HG02884 (cell line): ENCODE results near the gene PATL2.
"Not testable (repeated sequence)": the region's sequence is repeated elsewhere in the genome, so short reads cannot be mapped to it uniquely, and the experiment has no call there.

ENCODE experiments used
- ATAC-seq: cut with Tn5 transposase; IDR thresholded peaks from one replicate; pipeline ENCODE4 v1.9.1; 2021; ENCODE audit warnings: mild to moderate bottlenecking, moderate library complexity; ENCODE audit not compliant: unreplicated experiment

The PATL2 gene

DNA sequence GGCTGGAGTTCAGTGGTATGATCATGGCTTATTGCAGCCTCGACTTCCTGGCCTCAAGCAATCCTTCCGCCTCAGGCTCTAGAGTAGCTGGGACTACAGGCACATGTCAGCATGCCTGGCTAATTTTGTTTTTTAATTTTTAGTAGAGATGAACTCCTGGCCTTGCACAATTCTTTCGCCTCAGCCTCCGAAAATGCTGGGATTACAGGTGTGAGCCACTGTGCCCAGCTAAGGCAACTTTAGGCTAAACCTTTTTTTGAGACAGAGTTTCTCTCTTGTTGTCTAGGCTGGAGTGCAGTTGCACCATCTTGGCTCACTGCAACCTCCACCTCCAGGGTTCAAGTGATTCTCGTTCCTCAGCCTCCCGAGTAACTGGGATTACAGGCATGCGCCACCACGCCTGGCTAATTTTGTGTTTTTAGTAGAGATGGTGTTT lies 8.9 kb upstream of the PATL2 start:
- ATAC-seq = peak; percentile 9

DNA sequence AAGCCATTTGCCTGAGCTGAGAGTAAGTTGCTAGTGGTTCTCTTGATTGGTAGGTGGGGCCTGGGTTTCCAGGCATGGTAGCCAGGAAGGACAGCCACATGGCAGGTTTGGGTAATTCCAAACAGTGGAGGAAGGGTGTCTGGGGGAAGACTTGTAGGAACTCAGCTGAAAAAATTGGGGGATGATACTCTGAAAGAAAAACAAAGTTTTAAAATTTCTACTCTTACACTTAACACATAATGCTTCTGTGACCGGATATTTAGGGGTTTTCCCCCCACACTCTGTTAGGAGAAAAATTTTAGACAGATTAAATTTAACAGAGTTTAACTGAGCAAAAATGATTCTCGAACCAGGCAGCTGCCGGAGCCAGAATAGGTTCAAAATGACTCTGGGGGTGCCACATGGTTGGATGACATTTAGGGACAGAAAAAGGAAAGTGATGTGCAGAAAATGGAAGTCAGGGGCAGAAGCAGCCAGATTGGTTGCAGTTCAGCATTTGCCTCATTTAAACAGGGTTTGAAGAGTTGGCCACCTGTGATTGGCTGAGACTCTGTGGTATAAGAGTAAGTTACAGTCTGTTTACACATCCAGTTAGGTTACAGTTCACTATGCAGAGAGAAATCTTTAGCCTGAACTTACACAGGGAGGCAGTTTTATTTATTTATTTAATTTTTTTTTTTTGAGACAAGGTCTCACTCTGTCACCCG lies 8.3 kb upstream of the PATL2 start:
- peak; percentile 45 for ATAC-seq

DNA sequence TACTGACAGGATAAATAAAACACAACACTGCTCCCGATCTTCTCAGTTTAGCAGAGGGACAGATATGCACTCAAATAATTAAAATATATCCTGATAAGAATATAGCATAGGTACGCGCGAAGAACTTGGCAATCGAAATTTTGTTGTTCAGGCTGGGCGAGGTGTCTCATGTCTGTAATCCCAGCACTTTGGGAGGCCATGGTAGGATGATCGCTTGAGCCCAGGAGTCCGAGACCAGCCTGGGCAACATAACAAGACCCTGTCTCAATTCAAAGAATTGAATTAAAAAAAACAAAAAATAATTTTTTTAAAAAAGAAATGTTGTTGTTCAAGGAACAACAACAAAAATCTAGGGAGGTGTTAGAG lies 7.8 kb upstream of the PATL2 start:
- no peak for ATAC-seq

DNA sequence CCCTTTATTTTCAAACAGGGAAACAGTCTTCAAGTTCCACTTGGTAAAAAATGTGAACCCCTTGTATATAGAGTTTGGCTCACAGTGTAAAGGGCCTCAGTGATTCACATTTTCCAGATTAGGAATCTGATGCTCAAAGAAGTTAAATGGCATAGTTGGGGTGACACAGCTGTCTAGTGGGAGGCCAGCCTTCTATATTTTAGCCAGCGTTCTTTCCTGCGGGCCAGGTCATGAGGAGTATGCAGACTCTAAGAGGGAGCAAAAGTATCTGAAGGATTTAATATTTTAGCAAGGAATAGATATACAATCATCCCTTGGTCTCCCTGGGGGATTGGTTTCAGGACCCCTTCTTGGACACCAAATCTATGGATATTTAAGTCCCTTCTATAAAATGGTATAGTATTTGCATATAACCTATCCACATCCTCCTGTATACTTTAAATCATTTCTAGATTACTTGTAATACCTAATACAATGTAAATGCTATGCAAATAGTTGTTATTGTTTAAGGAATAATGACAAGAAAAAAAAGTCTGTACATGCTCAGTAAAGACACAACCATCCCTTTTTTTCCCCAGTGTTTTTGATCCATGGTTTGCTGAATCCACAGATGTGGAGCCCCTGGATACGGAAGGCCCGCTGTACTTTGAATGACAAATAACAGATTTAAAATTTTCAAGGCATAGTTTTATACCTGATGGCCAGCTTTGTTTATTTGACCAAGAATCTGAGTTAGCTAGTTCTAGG lies 7.2 kb upstream of the PATL2 start:
- ATAC-seq = no peak

DNA sequence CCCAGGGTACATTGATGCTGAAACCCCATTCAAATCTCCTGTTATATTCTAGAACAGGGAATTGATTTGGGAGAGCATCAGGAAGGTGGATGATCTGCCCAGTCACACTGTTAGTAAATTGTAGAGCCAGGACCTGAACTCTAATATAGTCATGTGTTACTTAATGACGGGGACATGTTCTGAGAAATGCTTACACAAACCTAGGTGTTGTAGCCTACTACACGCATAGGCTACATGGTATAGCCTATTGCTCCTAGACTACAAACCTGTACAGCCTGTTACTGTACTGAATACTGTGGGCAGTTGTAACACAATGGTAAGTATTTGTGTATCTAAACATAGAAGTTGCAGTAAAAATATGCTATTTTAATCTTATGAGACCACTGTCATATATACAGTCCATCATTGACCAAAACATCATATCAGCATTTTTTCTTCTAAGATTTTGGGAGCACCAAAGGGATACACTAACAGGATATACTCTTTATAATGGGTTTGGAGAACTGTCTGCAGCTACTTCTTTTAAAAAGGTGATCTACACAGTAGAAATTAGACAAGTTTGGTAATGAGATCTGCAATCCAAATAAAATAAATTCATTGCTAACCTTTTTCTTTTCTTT lies 6.0 kb upstream of the PATL2 start:
- no peak for ATAC-seq

DNA sequence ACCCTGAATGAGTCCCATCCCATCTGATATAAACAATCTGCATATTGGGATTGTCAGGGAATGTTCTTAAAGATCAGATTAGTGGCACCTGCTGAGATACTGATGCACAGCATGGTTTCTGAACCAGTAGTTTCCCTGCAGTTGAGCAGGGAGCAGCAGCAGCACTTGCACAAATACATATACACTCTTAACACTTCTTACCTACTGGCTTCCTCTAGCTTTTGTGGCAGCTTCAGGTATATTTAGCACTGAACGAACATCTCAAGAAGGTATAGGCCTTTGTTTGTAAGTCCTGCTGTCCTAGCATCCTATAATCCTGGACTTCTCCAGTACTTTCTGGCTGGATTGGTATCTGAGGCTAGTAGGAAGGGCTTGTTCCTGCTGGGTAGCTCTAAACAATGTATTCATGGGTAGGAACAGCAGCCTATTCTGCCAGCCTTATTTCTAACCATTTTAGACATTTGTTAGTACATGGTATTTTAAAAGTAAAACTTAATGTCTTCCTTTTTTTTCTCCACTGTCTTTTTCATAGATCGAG lies 4.7 kb upstream of the PATL2 start:
- no peak for ATAC-seq

DNA sequence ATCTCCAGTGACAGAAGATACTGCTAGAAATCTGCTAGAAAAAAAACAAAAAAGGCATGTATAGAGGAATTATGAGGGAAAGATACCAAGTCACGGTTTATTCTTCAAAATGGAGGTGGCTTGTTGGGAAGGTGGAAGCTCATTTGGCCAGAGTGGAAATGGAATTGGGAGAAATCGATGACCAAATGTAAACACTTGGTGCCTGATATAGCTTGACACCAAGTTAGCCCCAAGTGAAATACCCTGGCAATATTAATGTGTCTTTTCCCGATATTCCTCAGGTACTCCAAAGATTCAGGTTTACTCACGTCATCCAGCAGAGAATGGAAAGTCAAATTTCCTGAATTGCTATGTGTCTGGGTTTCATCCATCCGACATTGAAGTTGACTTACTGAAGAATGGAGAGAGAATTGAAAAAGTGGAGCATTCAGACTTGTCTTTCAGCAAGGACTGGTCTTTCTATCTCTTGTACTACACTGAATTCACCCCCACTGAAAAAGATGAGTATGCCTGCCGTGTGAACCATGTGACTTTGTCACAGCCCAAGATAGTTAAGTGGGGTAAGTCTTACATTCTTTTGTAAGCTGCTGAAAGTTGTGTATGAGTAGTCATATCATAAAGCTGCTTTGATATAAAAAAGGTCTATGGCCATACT lies 4.1 kb upstream of the PATL2 start:
- no peak for ATAC-seq

DNA sequence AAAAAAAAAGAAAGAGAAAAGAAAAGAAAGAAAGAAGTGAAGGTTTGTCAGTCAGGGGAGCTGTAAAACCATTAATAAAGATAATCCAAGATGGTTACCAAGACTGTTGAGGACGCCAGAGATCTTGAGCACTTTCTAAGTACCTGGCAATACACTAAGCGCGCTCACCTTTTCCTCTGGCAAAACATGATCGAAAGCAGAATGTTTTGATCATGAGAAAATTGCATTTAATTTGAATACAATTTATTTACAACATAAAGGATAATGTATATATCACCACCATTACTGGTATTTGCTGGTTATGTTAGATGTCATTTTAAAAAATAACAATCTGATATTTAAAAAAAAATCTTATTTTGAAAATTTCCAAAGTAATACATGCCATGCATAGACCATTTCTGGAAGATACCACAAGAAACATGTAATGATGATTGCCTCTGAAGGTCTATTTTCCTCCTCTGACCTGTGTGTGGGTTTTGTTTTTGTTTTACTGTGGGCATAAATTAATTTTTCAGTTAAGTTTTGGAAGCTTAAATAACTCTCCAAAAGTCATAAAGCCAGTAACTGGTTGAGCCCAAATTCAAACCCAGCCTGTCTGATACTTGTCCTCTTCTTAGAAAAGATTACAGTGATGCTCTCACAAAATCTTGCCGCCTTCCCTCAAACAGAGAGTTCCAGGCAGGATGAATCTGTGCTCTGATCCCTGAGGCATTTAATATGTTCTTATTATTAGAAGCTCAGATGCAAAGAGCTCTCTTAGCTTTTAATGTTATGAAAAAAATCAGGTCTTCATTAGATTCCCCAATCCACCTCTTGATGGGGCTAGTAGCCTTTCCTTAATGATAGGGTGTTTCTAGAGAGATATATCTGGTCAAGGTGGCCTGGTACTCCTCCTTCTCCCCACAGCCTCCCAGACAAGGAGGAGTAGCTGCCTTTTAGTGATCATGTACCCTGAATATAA lies 2.2 kb upstream of the PATL2 start:
- no peak for ATAC-seq

DNA sequence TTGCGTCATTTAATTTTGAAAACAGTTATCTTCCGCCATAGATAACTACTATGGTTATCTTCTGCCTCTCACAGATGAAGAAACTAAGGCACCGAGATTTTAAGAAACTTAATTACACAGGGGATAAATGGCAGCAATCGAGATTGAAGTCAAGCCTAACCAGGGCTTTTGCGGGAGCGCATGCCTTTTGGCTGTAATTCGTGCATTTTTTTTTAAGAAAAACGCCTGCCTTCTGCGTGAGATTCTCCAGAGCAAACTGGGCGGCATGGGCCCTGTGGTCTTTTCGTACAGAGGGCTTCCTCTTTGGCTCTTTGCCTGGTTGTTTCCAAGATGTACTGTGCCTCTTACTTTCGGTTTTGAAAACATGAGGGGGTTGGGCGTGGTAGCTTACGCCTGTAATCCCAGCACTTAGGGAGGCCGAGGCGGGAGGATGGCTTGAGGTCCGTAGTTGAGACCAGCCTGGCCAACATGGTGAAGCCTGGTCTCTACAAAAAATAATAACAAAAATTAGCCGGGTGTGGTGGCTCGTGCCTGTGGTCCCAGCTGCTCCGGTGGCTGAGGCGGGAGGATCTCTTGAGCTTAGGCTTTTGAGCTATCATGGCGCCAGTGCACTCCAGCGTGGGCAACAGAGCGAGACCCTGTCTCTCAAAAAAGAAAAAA lies 1.4 kb upstream of the PATL2 start:
- ATAC-seq = no peak

DNA sequence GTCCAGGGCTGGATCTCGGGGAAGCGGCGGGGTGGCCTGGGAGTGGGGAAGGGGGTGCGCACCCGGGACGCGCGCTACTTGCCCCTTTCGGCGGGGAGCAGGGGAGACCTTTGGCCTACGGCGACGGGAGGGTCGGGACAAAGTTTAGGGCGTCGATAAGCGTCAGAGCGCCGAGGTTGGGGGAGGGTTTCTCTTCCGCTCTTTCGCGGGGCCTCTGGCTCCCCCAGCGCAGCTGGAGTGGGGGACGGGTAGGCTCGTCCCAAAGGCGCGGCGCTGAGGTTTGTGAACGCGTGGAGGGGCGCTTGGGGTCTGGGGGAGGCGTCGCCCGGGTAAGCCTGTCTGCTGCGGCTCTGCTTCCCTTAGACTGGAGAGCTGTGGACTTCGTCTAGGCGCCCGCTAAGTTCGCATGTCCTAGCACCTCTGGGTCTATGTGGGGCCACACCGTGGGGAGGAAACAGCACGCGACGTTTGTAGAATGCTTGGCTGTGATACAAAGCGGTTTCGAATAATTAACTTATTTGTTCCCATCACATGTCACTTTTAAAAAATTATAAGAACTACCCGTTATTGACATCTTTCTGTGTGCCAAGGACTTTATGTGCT lies 721 bp upstream of the PATL2 start:
- ATAC-seq = no peak

DNA sequence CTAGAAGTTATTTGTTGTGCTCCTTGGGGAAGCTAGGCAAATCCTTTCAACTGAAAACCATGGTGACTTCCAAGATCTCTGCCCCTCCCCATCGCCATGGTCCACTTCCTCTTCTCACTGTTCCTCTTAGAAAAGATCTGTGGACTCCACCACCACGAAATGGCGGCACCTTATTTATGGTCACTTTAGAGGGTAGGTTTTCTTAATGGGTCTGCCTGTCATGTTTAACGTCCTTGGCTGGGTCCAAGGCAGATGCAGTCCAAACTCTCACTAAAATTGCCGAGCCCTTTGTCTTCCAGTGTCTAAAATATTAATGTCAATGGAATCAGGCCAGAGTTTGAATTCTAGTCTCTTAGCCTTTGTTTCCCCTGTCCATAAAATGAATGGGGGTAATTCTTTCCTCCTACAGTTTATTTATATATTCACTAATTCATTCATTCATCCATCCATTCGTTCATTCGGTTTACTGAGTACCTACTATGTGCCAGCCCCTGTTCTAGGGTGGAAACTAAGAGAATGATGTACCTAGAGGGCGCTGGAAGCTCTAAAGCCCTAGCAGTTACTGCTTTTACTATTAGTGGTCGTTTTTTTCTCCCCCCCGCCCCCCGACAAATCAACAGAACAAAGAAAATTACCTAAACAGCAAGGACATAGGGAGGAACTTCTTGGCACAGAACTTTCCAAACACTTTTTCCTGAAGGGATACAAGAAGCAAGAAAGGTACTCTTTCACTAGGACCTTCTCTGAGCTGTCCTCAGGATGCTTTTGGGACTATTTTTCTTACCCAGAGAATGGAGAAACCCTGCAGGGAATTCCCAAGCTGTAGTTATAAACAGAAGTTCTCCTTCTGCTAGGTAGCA lies 657 bp downstream of the PATL2 start:
- no peak for ATAC-seq

DNA sequence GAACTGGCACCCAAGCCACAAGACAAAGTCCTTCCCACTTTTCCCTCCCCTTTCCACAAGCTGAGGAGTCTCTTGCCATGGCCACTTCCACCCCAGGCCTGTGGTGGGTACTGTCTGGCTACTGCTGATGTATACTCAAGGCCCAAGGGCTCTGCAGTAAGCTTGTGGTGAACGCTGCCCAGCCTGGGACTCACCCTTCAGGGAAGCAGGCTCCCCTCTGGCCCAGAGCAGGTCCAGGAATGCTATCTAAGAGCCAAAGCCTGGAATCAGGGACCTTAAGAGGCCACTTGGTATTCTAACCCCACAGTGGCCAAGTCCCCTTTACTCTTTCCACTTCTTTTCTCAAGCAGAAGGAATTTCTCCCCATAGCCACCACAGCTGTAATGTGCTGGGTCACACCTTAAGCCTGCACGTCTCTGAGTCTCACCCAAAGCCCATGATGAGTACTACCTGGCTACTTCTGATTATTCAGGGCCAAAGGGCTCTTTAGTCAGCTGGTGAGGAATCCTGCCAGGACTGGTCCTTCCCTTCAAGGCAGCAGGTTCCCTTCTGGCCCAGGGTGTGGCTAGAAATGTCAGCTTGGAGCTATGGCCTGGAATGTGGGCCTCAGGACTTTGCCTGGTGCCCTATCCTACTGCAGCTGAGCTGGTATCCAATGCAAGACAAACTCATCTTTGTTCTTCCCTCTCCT lies 4.0 kb downstream of the PATL2 start:
- ATAC-seq = no peak

DNA sequence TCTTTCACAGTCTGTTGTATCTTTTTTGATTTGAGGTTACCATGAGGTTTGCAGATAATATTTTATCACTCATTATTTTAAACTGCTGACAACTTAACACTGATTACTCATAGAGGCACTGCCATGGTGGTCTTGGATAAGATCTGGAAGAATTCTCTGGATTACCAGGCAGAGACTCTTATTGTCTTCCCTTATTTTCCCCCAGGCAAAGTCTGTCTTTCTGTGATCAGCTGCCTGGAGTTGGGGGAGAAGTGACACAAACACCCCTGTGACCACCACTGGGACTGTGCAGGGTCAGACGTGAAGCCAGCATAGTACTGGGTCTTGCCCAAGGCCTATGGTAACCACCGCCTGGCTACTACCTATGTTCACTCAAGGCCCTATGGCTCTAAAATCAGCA lies 4.7 kb downstream of the PATL2 start:
- no peak for ATAC-seq

DNA sequence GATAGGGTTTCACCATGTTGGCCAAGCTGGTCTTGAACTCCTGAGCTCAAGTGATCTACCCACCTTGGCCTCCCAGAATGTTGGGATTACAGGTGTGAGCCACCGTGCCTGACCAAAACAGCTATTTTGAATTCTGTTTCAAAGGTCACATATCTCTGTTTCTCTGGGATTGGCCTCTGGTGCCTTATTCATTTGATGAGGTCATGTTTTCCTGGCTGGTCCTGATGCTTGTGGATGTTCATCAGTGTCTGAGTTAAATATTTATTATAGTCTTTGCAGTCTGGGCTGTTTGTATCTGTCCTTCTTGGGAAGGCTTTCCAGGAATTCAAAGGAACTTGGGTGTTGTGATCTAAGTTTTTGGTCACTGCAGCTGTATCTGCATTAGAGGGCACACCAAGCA lies 5.1 kb downstream of the PATL2 start:
- ATAC-seq = no peak

DNA sequence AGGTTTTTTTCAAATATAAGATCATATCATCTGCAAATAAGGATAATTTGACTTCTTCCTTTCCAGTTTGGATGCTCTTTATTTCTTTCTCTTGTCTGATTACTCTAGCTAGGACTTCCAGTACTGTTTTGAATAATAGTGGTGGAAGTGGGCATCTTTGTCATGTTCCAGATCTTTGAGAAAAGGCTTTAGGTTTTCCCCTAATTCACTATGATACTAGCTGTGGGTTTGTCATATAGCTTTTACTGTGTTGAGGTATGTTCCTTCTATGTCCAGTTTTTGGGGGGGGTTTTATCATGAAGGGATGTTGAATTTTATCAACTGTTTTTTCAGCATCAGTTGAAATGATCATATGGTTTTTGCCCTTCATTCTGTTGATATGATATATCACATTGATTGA lies 10.4 kb downstream of the PATL2 start:
- ATAC-seq = not testable (repeated sequence)

DNA sequence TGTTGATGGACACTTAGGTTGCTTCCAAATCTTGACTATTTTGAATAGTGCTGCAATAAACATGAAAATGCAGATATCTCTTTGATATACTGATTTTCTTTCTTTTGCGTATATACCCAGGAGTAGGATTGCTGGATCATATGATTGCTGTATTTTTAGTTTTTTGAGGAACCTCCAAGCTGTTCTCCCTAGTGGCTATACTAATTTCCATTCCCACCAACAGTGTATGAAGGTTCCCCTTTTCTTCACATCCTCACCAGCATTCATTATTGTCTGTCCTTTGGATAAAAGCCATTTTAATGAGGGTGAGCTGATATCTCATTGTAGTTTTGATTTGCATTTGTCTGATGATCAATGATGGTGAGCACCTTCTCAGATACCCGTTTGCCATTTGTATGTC lies 12.5 kb downstream of the PATL2 start:
- no peak for ATAC-seq

DNA sequence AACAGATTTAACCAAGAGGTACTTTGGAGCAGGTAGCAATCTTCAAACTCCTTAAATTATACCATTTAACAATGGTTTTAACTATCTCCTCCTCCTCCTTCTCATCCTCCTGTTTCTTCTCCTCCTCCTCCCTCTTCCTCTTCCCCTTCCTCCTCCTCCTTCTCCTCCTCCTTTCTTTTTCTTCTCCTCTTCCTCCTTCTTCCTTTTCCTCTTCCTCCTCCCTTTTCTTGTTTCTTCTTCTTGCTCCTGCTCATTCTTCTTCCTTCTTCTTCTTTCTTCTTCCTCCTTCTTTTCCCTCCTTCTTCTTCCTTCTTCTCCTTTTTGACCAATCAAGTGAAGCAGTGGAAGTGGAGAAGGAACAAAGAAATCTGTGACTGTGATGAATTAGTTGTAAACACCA lies 14.1 kb downstream of the PATL2 start:
- no peak for ATAC-seq

DNA sequence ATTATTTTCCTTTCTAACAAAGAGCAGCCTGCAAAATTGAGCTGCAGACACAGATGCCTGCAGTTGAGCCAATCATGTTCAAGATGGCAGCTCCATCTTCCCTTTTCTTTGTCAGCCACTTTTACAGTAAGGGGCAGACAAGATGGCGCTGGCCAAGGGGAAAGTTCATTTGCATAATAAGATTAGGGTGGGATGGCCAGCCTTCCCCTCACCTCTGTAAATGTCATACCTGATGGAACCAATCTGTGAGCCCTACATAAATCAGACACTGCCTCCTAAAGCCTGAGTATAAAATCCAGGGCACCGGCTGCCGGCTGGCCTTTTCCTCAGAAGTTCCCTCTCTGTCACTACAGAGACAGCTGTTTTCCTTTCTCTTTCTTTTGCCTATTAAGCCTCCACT lies 15.8 kb downstream of the PATL2 start:
- no peak for ATAC-seq
